NCI-H748 treated with DMSO at 0.1 percent for 48 hours (cell line): ENCODE measurements around the gene KRT74.

Experiments used
- DNase-seq: peaks from one replicate; lab custom pipeline; 2025; lab: John Stamatoyannopoulos, UW

The KRT74 gene

GRCh38 chr12:52521175-52521567 is 52.5 kb downstream of the KRT74 start:
- DNase-seq, result no peak

DNA sequence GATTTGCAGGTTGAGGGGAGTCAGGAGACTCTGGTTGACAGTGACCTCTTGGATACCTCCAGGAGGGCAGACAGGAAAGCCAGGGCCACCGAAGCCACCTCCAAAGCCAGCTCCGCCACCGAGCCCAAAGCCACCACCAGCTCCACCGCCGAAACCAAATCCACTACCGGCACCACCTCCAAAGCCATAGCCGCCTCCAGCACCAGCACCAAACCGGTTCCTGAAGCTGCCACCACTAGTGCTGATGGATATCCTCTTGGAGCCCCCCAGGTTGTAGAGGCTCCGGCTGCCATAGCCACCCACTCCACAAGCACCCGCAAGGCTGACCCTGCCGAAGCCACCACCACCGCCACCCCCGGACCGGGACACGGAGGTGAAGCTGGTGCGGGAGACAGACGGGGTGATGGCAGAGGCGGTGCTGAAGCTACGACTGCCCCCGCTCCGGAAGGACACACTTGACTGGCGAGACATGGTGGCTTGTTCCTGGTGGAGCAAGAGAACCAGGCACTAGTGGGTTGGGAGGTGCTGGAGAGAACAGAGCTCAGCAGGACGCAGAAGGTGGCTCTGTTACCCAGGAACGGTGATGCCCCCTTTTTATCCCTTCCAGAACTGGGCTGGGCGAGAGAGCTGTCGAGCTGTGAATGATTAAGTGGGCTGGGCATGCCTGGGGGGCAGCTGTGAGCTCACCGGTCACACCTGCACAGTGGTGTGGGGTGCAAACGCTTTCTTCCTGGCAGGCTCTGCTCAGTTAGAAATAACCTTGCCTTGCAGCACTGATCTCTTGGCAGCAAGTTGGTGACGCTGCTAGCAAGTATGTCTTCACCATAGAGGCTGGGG is 53.6 kb downstream of the KRT74 start, which contains the start of gene KRT5:
Gene KRT5 (minus strand): TSS at position 569 of the 837 bp plus-strand sequence. CDS start 98 bp downstream, at position 471.
- no peak for DNase-seq

DNA sequence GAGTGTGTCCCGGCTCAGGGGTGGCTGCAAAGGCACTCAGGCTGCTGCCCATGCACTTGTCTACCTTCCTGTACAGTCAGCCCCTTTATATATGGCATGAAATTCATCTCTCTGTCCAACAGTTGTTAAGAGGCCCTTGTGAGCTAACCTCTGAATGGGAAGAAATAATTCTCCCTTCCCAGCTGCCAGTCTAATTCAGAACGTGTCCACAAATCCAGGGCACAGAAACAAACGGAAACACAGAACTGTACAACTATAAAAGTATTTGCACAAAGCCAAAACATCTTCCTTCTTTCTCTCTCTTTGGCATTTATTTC is 54.3 kb downstream of the KRT74 start:
- no peak for DNase-seq

GRCh38 chr12:52518574-52519386 is 54.9 kb downstream of the KRT74 start:
- DNase-seq, result no peak

DNA sequence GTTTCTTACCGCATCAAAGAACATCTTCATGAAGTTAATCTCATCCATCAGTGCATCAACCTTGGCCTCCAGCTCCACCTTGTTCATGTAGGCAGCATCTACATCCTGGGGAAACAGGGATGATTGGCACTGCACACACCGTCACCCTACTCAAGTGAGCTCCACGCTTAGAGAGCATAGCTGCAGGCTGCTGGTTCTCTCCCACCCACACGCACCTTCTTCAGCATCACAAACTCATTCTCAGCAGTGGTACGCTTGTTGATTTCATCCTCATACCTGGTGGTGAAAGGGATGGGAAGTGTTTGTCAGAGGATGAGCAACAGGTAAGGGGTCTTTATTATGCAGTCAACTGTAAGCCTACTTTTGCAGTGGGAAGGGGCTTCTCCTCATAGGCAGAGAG is 55.8 kb downstream of the KRT74 start:
- no peak for DNase-seq

DNA sequence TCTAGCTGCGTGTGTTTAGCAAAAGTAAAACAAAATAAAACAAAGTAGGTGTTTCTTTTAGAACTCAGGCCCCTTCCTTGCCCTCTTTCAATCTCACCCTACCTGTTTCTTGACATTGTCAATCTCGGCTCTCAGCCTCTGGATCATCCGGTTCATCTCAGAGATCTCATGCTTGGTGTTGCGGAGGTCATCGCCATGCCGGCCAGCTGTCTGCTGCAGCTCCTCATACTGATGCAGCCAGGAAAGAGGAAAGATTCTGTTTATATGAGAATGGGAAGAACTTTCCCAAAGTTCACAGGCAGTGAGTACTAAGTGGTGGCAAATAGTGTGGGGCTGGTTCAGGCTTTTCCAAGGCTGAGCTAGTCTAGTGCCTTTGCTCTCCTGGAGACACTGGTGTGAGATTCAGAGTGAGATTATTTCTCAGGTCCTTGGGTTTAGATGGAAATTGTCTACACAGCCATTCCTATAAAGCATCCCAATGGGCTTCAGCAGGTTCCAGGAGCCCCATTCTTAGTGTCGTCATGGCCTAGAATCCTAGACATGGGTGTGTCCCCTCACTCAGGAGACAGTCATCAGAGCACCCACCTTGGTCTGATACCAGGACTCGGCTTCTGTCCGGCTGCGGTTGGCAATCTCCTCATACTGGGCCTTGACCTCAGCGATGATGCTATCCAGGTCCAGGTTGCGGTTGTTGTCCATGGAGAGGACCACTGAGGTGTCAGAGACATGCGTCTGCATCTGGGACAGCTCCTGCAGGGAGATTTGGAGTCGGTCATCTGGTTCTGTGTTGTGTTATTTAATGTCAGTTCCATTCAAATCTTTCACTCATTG is 56.4 kb downstream of the KRT74 start:
- no peak for DNase-seq

GRCh38 chr12:52515927-52516831 is 57.5 kb downstream of the KRT74 start:
- no peak for DNase-seq
